Thyroid gland (tissue), 4 donors: ENCODE results near the gene BCKDHB.

Experiments
- POLR2A ChIP-seq, 2 donors: fragments of 450-650 bp; IDR thresholded peaks; one replicate each; pipeline ENCODE4 v1.6.1; 2017; ENCODE audit warnings: antibody characterized with exemption in 2 of 2, mild to moderate bottlenecking in 2 of 2, moderate library complexity in 1 of 2
- TF ChIP-seq, protein P1 (sequence below), 6 experiments: fragments of 200-600 bp in 3 of 6; fragments of 450-650 bp in 3 of 6; sonication (generic) in 3 of 6; IDR thresholded peaks; one replicate each; pipeline ENCODE4 v1.5.1; 2016 to 2019; ENCODE audit warnings: antibody characterized with exemption in 6 of 6, mild to moderate bottlenecking in 2 of 6, inconsistent platforms in 1 of 6, moderate library complexity in 1 of 6

DNA sequence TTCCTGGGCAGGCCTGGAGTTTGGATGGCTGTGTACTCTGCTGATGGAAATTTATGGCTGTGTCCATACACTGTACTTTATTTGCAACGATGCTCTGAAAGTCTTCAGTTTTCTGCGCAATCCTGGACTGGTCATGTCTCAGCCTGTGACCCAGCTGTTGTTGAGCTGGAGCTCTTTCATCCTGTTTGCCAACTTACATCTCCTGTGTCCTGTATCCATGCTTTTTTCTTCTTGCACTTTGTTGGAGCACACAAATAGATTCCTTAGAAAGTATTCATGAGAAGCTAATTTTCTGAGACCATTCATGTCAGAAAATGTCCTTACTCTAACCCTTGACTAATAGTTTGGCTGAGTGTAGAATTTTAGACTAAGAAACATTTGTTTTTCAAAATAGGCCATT is 251.2 kb downstream of the BCKDHB start:
- TF ChIP-seq, protein P1, sequence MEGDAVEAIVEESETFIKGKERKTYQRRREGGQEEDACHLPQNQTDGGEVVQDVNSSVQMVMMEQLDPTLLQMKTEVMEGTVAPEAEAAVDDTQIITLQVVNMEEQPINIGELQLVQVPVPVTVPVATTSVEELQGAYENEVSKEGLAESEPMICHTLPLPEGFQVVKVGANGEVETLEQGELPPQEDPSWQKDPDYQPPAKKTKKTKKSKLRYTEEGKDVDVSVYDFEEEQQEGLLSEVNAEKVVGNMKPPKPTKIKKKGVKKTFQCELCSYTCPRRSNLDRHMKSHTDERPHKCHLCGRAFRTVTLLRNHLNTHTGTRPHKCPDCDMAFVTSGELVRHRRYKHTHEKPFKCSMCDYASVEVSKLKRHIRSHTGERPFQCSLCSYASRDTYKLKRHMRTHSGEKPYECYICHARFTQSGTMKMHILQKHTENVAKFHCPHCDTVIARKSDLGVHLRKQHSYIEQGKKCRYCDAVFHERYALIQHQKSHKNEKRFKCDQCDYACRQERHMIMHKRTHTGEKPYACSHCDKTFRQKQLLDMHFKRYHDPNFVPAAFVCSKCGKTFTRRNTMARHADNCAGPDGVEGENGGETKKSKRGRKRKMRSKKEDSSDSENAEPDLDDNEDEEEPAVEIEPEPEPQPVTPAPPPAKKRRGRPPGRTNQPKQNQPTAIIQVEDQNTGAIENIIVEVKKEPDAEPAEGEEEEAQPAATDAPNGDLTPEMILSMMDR (IDR thresholded peaks at IDR 0.05): no peak
- TF ChIP-seq POLR2A (IDR thresholded peaks at IDR 0.05): no peak
